H1 (cell line): ENCODE data around the gene CACNA1E. TPM values are rescaled to one million over a fixed set of nuclear protein-coding genes. Genes with fewer than 3 reads are reported as not detected.

Experiments
- CTCF ChIA-PET: fragments of 300-600 bp; sonication (Branson Sonifier 250); formaldehyde crosslinking; loops from one replicate; lab custom pipeline; 2021; ENCODE audit not compliant: partially characterized antibody; lab: Charles Lee
- POLR2A ChIA-PET: fragments of 300-600 bp; sonication (Branson Sonifier 250); formaldehyde crosslinking; loops from one replicate; lab custom pipeline; 2021; ENCODE audit warnings: inconsistent platforms; ENCODE audit not compliant: partially characterized antibody; lab: Charles Lee
- DNase-seq, 2 experiments: peaks; one replicate each; pipeline versions ENCODE4 v3.0.0 to v3.0.0-alpha.2; 2010 to 2022; ENCODE audit warnings: low spot score in 2 of 2, low read depth in 1 of 2, mixed read lengths in 1 of 2
- FAIRE-seq: peaks from 2 replicates; lab custom pipeline; 2011; peaks lifted over from hg19 to GRCh38; lab: Jason Lieb, UNC
- H2AFZ ChIP-seq: 2 replicates; pipeline ENCODE4 v1.8.1; 2012; ENCODE audit warnings: low read length, inconsistent platforms
- H2AK5ac ChIP-seq: 2 replicates; pipeline ENCODE4 v1.6.1; 2013; ENCODE audit warnings: low read depth, low read length
- H2BK120ac ChIP-seq: replicated peaks from 2 replicates; pipeline ENCODE3; 2013; ENCODE audit warnings: low read depth, low read length, inconsistent platforms
- H2BK12ac ChIP-seq: 2 replicates; pipeline ENCODE4 v1.6.1; 2013; ENCODE audit warnings: low read depth, low read length
- H2BK15ac ChIP-seq: 2 replicates; pipeline ENCODE4 v1.6.1; 2013; ENCODE audit warnings: low read length
- H2BK20ac ChIP-seq: 2 replicates; pipeline ENCODE4 v1.6.1; 2013; ENCODE audit warnings: low read length
- H2BK5ac ChIP-seq: 2 replicates; pipeline ENCODE4 v1.6.1; 2013; ENCODE audit warnings: low read depth, low read length
- H3K14ac ChIP-seq: 2 replicates; pipeline ENCODE4 v1.6.1; 2013; ENCODE audit warnings: inconsistent platforms; ENCODE audit not compliant: insufficient read length
- H3K18ac ChIP-seq: 2 replicates; pipeline ENCODE4 v1.6.1; 2013; ENCODE audit warnings: low read length; ENCODE audit errors: extremely low read depth
- H3K23ac ChIP-seq: 2 replicates; pipeline ENCODE4 v1.6.1; 2013; ENCODE audit warnings: inconsistent platforms; ENCODE audit not compliant: insufficient read length
- H3K23me2 ChIP-seq: 2 replicates; pipeline ENCODE4 v1.6.1; 2013; ENCODE audit warnings: low read depth, low read length
- H3K27ac ChIP-seq: 2 replicates; pipeline ENCODE4 v1.6.1; 2011; ENCODE audit warnings: low read depth, low read length, inconsistent platforms
- H3K27me3 ChIP-seq, 4 experiments: replicated peaks in 1 of 4; 1 replicate in 1 of 4; 2 replicates in 3 of 4; pipeline versions ENCODE4 v1.6.1 to v1.8.1; 2011 to 2013; ENCODE audit warnings: low read length in 3 of 4, mild to moderate bottlenecking in 3 of 4, inconsistent platforms in 2 of 4, mixed read lengths in 2 of 4, moderate library complexity in 1 of 4; ENCODE audit not compliant: control insufficient read depth in 3 of 4, insufficient read depth in 3 of 4; ENCODE audit errors: extremely low read depth in 1 of 4
- H3K36me3 ChIP-seq, 4 experiments: 2 replicates each; pipeline versions ENCODE4 v1.6.1 to v1.8.1; 2011 to 2013; ENCODE audit warnings: mild to moderate bottlenecking in 4 of 4, low read length in 3 of 4, moderate library complexity in 2 of 4, control low read depth in 1 of 4, inconsistent platforms in 1 of 4; ENCODE audit not compliant: insufficient read depth in 4 of 4, control insufficient read depth in 2 of 4
- H3K4ac ChIP-seq: replicated peaks from 2 replicates; pipeline ENCODE3; 2013; ENCODE audit warnings: low read length, low read depth, mixed read lengths, inconsistent platforms; ENCODE audit not compliant: insufficient read length
- H3K4me1 ChIP-seq, 4 experiments: replicated peaks in 1 of 4; 1 replicate in 1 of 4; 2 replicates in 3 of 4; pipeline versions ENCODE4 v1.6.1 to v1.8.1; 2011 to 2013; ENCODE audit warnings: low read length in 3 of 4, inconsistent platforms in 2 of 4, mixed read lengths in 1 of 4; ENCODE audit not compliant: insufficient read depth in 4 of 4, control insufficient read depth in 3 of 4
- H3K4me2 ChIP-seq, 2 experiments: 2 replicates each; pipeline versions ENCODE4 v1.6.1 to v1.8.1; 2011 to 2013; ENCODE audit warnings: low read depth in 2 of 2, low read length in 2 of 2, control low read depth in 1 of 2, inconsistent platforms in 1 of 2, mild to moderate bottlenecking in 1 of 2; ENCODE audit not compliant: insufficient read depth in 1 of 2
- H3K4me3 ChIP-seq, 4 experiments: fragments of 200-600, 300-600 bp in 1 of 4; sonication (generic), shearing (Covaris generic), sonication (Bioruptor Twin) in 1 of 4; 2 replicates each; pipeline versions ENCODE4 v1.5.1 to v1.8.1; 2011 to 2016; ENCODE audit warnings: low read length in 4 of 4, low read depth in 3 of 4, control low read depth in 2 of 4, inconsistent platforms in 2 of 4, mild to moderate bottlenecking in 2 of 4, mixed read lengths in 1 of 4, moderate library complexity in 1 of 4; ENCODE audit not compliant: insufficient read depth in 2 of 4; ENCODE audit errors: extremely low read depth in 1 of 4
- H3K56ac ChIP-seq: replicated peaks from 2 replicates; pipeline ENCODE3; 2013; ENCODE audit warnings: low read depth, mild to moderate bottlenecking, mixed read lengths, low read length, inconsistent platforms; ENCODE audit not compliant: insufficient read length
- H3K79me1 ChIP-seq: 2 replicates; pipeline ENCODE4 v1.6.1; 2013; ENCODE audit warnings: low read depth, low read length, control low read depth
- H3K79me2 ChIP-seq, 2 experiments: 2 replicates each; pipeline versions ENCODE4 v1.6.1 to v1.8.1; 2012 to 2013; ENCODE audit warnings: low read length in 2 of 2, mild to moderate bottlenecking in 2 of 2, inconsistent platforms in 1 of 2; ENCODE audit not compliant: insufficient read depth in 2 of 2, control insufficient read depth in 1 of 2
- H3K9ac ChIP-seq, 4 experiments: replicated peaks in 1 of 4; 1 replicate in 1 of 4; 2 replicates in 3 of 4; pipeline versions ENCODE4 v1.6.1 to v1.8.1; 2011 to 2013; ENCODE audit warnings: low read depth in 3 of 4, low read length in 3 of 4, control low read depth in 2 of 4, mild to moderate bottlenecking in 2 of 4, moderate library complexity in 2 of 4, inconsistent platforms in 1 of 4; ENCODE audit errors: extremely low read depth in 1 of 4
- H3K9me3 ChIP-seq, 2 experiments: 2 replicates each; pipeline versions ENCODE4 v1.6.1 to v1.8.1; 2012 to 2013; ENCODE audit warnings: mild to moderate bottlenecking in 2 of 2, moderate library complexity in 2 of 2, control low read depth in 1 of 2, inconsistent platforms in 1 of 2, low read depth in 1 of 2, low read length in 1 of 2, mixed read lengths in 1 of 2; ENCODE audit not compliant: insufficient read depth in 2 of 2
- H4K20me1 ChIP-seq, 2 experiments: replicated peaks in 1 of 2; 2 replicates each; pipeline versions ENCODE3 to v1.8.1; 2011 to 2013; ENCODE audit warnings: inconsistent platforms in 2 of 2, low read length in 2 of 2, mild to moderate bottlenecking in 1 of 2; ENCODE audit not compliant: insufficient read depth in 2 of 2, control insufficient read depth in 1 of 2
- H4K5ac ChIP-seq: 2 replicates; pipeline ENCODE4 v1.6.1; 2013; ENCODE audit warnings: low read length, low read depth, mixed read lengths, inconsistent platforms; ENCODE audit not compliant: insufficient read length
- H4K8ac ChIP-seq: 2 replicates; pipeline ENCODE4 v1.8.0; 2013; ENCODE audit warnings: mild to moderate bottlenecking, moderate library complexity, low read length, inconsistent platforms; ENCODE audit not compliant: insufficient read depth; ENCODE audit errors: extremely low read depth
- H4K91ac ChIP-seq: replicated peaks from 2 replicates; pipeline ENCODE3; 2013; ENCODE audit warnings: low read length, mixed read lengths, inconsistent platforms; ENCODE audit not compliant: insufficient read length
- ATF3 ChIP-seq: IDR thresholded peaks from 2 replicates; pipeline ENCODE4 v1.6.1; 2011; ENCODE audit warnings: low read depth, mild to moderate bottlenecking, low read length; ENCODE audit not compliant: insufficient read depth
- CEBPB ChIP-seq: IDR thresholded peaks from 2 replicates; pipeline ENCODE4 v1.6.1; 2012; ENCODE audit warnings: low read depth, low read length
- CHD1 ChIP-seq: IDR thresholded peaks from 2 replicates; pipeline ENCODE4 v1.6.1; 2012; ENCODE audit warnings: low read depth, low read length, improper control_type of control experiment
- CTBP2 ChIP-seq: IDR thresholded peaks from 2 replicates; pipeline ENCODE4 v1.7.0; 2011; ENCODE audit warnings: borderline replicate concordance, mild to moderate bottlenecking, moderate library complexity, mixed read lengths, low read length; ENCODE audit not compliant: insufficient read depth, insufficient read length
- E2F6 ChIP-seq: IDR thresholded peaks from 2 replicates; pipeline ENCODE4 v1.6.1; 2012; ENCODE audit warnings: inconsistent platforms
- FOSL1 ChIP-seq: IDR thresholded peaks from 2 replicates; pipeline ENCODE4 v1.6.1; 2011; ENCODE audit warnings: mild to moderate bottlenecking, low read depth, low read length, moderate library complexity; ENCODE audit not compliant: insufficient read depth
- HDAC6 ChIP-seq: IDR thresholded peaks from one replicate; pipeline ENCODE4 v1.7.1; 2012; ENCODE audit warnings: low read depth, mild to moderate bottlenecking, inconsistent platforms, low read length, moderate library complexity
- JUND ChIP-seq: IDR thresholded peaks from 2 replicates; pipeline ENCODE4 v1.6.1; 2011; ENCODE audit warnings: mild to moderate bottlenecking, improper control_type of control experiment, low read length
- RBBP5 ChIP-seq: IDR thresholded peaks from 2 replicates; pipeline ENCODE4 v1.7.1; 2012; ENCODE audit warnings: low read depth, mild to moderate bottlenecking, inconsistent platforms, low read length, moderate library complexity, borderline replicate concordance
- SIRT6 ChIP-seq: IDR thresholded peaks from one replicate; pipeline ENCODE4 v1.7.1; 2012; ENCODE audit warnings: low read length, inconsistent platforms
- SIX5 ChIP-seq: IDR thresholded peaks from 2 replicates; pipeline ENCODE4 v1.6.1; 2011; ENCODE audit warnings: mild to moderate bottlenecking, low read depth, low read length
- SRF ChIP-seq: IDR thresholded peaks from 2 replicates; pipeline ENCODE4 v1.6.1; 2011; ENCODE audit warnings: mild to moderate bottlenecking, low read depth, low read length, moderate library complexity
- TCF12 ChIP-seq: IDR thresholded peaks from 2 replicates; pipeline ENCODE4 v1.6.1; 2011; ENCODE audit warnings: low read depth, mild to moderate bottlenecking, low read length
- ZNF274 ChIP-seq: IDR thresholded peaks from 2 replicates; pipeline ENCODE4 v1.7.0; 2012; ENCODE audit warnings: low read length, borderline replicate concordance; ENCODE audit errors: extremely low read depth
- WGBS, 2 experiments: shearing (Covaris generic) in 1 of 2; methylation state at CpG; one replicate each; pipeline versions ENCODE4 v1.1.6 to v1.1.7; 2013 to 2015; ENCODE audit warnings: low lambda C conversion rate in 2 of 2, mixed read lengths in 2 of 2, inconsistent platforms in 1 of 2, low coverage in 1 of 2, missing lambda C conversion rate in 1 of 2; ENCODE audit not compliant: insufficient replicate concordance in 2 of 2, insufficient coverage in 1 of 2, insufficient read length in 1 of 2; ENCODE audit errors: extremely low coverage in 1 of 2, missing lambda C conversion rate in 1 of 2; 5-methylcytosine and 5-hydroxymethylcytosine counted together
- polyA plus RNA-seq, 7 experiments: library from polyadenylated mRNA; depleted of rRNA in 3 of 7; stranded (reverse) in 5 of 7; unstranded in 2 of 7; fragments of >200 nt in 5 of 7; fragments of 200-250 nt in 2 of 7; gene quantifications; 1 replicate in 5 of 7; 2 replicates in 1 of 7; 4 replicates in 1 of 7; pipeline versions ENCODE4 v1.2.1 to v1.2.3, GENCODE V29; 2011 to 2013; ENCODE audit warnings: missing spikeins in 2 of 7, mixed read lengths in 2 of 7
- total RNA-seq: library from RNA; stranded (reverse); fragmentation: NEBNext Ultra II Directional; extraction: Animal tissue kit (Norgen Biotek cat#: 25700); gene quantifications from 2 replicates; pipeline ENCODE4 v1.2.1, GENCODE V29; 2021

CACNA1E gene
- total and polyA plus RNA-seq, 2 of the 8 experiments (the other 6 are each of a cell fraction or from before 2014, with no cell fraction given) = 0.98 to 1.3 TPM

- Histone ChIP-seq H3K18ac (no peak overlapping the region), H3K9me3 (no peaks in the 10 kb centered on the region), H3K79me1 (no peaks in the 10 kb centered on the region), H3K14ac (no peak overlapping the region), H4K20me1 (no peaks in the 10 kb centered on the region), H3K4ac (no peak overlapping the region), H2AFZ (no peak overlapping the region), H3K79me2 (no peaks in the 10 kb centered on the region), H3K23ac (no peak overlapping the region), H3K27ac (no peak overlapping the region), H2BK5ac (no peak overlapping the region), H4K91ac (no peak overlapping the region), H3K36me3 (no peaks in the 10 kb centered on the region), H4K5ac (no peak overlapping the region), H3K9ac (no peak overlapping the region), H3K4me1 (peaks cover 0 to 4% (median 1%) of the 10 kb centered on the region in 4 experiments; a peak in 3 of 7 replicates), H3K4me2 (no peak overlapping the region), H4K8ac (no peak overlapping the region), H3K56ac (no peak overlapping the region), H2BK20ac (no peak overlapping the region), H3K23me2 (no peaks in the 10 kb centered on the region; the same call in 1 of the 2 replicates), H2BK120ac (no peak overlapping the region), H3K4me3 (no peak overlapping the region), H2AK5ac (no peak overlapping the region), H3K27me3 (no peaks in the 10 kb centered on the region; a peak in 1 of 7 replicates), H2BK15ac (no peak overlapping the region), H2BK12ac (peak overlapping the region; percentile 75; the same call in 1 of the 2 replicates)
- DNase-seq (no peak), FAIRE-seq (no peak)
- 88% methylated on average over 8 of the region's 8 CpGs; no CpG with 5 or more reads in 1 of the 2 experiments for WGBS, 2 experiments
- ChIA-PET CTCF (interaction anchor here (1.0 to 1.1 kb wide), 2 partner anchors 10 to 73 kb away, joined by 3 read pairs; no protein-coding TSS in a partner anchor), POLR2A (no interaction called here)
- no peak for TF ChIP-seq RBBP5
- TF ChIP-seq SIRT6 = no peak
- TF ChIP-seq ATF3 = no peak
- TF ChIP-seq SIX5 = no peak
- no peak for TF ChIP-seq JUND
- no peak for TF ChIP-seq ZNF274
- no peak for TF ChIP-seq HDAC6
- TF ChIP-seq CHD1 = no peak
- no peak for TF ChIP-seq CTBP2
- no peak for TF ChIP-seq SRF
- no peak for TF ChIP-seq TCF12
- TF ChIP-seq CEBPB = no peak
- no peak for TF ChIP-seq E2F6
- TF ChIP-seq FOSL1 = no peak
Measured at GRCh38 chr1:181577475-181577874, 94.2 kb downstream of the CACNA1E start.
